A673 (cell line): ENCODE measurements around the gene PEAR1. TPM values are rescaled to one million over a fixed set of nuclear protein-coding genes. Genes with fewer than 3 reads are reported as not detected.

ENCODE experiments used
- BruUV-seq: library from RNA; stranded (reverse); fragments of 400-500 nt; replicated peaks from 2 replicates; lab custom pipeline; 2021; lab: Mats Ljungman, UMichigan
- CTCF ChIA-PET: fragments of 300-600 bp; sonication (Branson Sonifier 250); formaldehyde crosslinking; loops from one replicate; lab custom pipeline; 2022; ENCODE audit warnings: antibody characterized with exemption; lab: Charles Lee
- POLR2A ChIA-PET: fragments of 300-600 bp; sonication (Branson Sonifier 250); formaldehyde crosslinking; loops from one replicate; lab custom pipeline; 2022; ENCODE audit warnings: antibody characterized with exemption; ENCODE audit not compliant: low non-redundant PET; lab: Charles Lee
- DNase-seq: peaks from one replicate; pipeline ENCODE4 v3.0.0-alpha.2; 2015; ENCODE audit warnings: low spot score
- H3K27ac ChIP-seq: fragments of 200-600 bp; sonication (generic); 2 replicates; pipeline ENCODE4 v1.5.1; 2016; ENCODE audit warnings: mixed run types, low read depth, mild to moderate bottlenecking, mixed read lengths, antibody characterized with exemption, low read length; ENCODE audit not compliant: poor library complexity, severe bottlenecking
- H3K27me3 ChIP-seq: fragments of 200-600 bp; sonication (generic); replicated peaks from 2 replicates; pipeline ENCODE4 v1.6.1; 2017; ENCODE audit warnings: mixed run types, low read depth, mild to moderate bottlenecking, mixed read lengths, antibody characterized with exemption, low read length; ENCODE audit not compliant: insufficient read depth, poor library complexity
- H3K36me3 ChIP-seq: fragments of 200-600 bp; sonication (generic); 2 replicates; pipeline ENCODE4 v1.6.1; 2016; ENCODE audit warnings: mixed run types, mild to moderate bottlenecking, mixed read lengths, antibody characterized with exemption, low read length; ENCODE audit not compliant: insufficient read depth, poor library complexity, severe bottlenecking
- H3K4me1 ChIP-seq: fragments of 200-600 bp; sonication (generic); 2 replicates; pipeline ENCODE4 v1.6.1; 2017; ENCODE audit warnings: mixed run types, mild to moderate bottlenecking, mixed read lengths, antibody characterized with exemption, low read length; ENCODE audit not compliant: insufficient read depth, poor library complexity, severe bottlenecking
- H3K4me3 ChIP-seq: fragments of 200-600 bp; sonication (generic); 2 replicates; pipeline ENCODE4 v1.5.1; 2016; ENCODE audit warnings: low read depth, mixed run types, mild to moderate bottlenecking, mixed read lengths, low read length; ENCODE audit not compliant: poor library complexity, severe bottlenecking
- H3K9me3 ChIP-seq: fragments of 200-600 bp; sonication (generic); 2 replicates; pipeline ENCODE4 v1.6.1; 2016; ENCODE audit warnings: mixed run types, low read depth, mild to moderate bottlenecking, mixed read lengths, antibody characterized with exemption, low read length; ENCODE audit not compliant: poor library complexity, severe bottlenecking
- EZH2 ChIP-seq: fragments of 200-600 bp; sonication (generic); IDR thresholded peaks from 2 replicates; pipeline ENCODE4 v1.6.1; 2017; ENCODE audit warnings: borderline replicate concordance, low read depth, mild to moderate bottlenecking, mixed read lengths, antibody characterized with exemption, low read length; ENCODE audit not compliant: poor library complexity, severe bottlenecking
- intact Hi-C: fragments of 100-400 bp; cut with micrococcal nuclease; formaldehyde crosslinking; loops from one replicate; pipeline ENCODE4 v1.10.0; 2022; ENCODE audit not compliant: unreplicated experiment
- total RNA-seq: library from RNA; stranded (reverse); gene quantifications from 2 replicates; pipeline ENCODE4 v1.2.3, GENCODE V29; 2021
- TF ChIP-seq, protein P1 (sequence below): fragments of 300-800, 200-600 bp; sonication (generic); conservative IDR thresholded peaks from 2 replicates; pipeline ENCODE4 v1.5.1; 2017; ENCODE audit warnings: low read depth, mild to moderate bottlenecking, antibody characterized with exemption, low read length, moderate library complexity, mixed read lengths

The PEAR1 gene
- total RNA-seq, 1 experiment from 2014 or later: 0.52 TPM

DNA sequence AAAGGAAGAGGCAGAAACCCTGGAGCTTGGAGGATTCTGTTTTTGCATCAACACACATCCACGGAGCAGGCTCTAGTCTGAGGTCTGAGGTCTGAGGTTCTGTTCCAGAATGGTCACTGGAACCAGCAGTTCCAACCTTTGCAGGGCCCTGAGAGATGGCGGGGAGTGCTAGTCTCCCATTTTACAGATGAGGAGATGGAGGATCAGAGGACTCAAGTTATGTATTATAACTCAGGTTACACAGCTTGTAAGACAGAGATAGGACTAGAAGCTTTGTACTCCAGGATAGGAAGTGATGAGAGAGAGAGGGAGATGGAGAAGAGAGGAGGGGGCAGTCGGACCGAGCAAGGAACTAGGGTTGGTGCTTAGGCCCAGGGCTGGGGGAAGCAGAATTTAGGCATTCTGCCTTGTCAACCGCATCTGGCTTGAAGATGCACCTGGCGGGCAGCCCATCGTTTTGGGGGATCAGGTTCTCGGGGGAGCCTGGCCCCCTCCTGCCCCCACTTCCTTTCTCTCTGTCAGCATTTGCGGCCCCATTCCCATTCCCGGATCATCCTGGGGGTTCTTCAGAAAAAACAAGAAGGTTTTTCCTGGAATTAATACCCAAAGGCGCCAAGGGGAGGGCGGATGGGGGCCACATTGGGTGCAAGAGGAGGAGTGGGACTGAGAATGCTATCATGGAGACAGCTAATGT is 5.6 kb downstream of the PEAR1 start:
- H3K4me1 ChIP-seq: no peaks in the 10 kb centered on the region
- no TSS peak for BruUV-seq
- H3K27ac ChIP-seq: no peak overlapping the region
- no peak overlapping the region for H3K4me3 ChIP-seq
- no peak for DNase-seq
- POLR2A ChIA-PET: no interaction called here
- H3K9me3 ChIP-seq: no peaks in the 10 kb centered on the region
- TF ChIP-seq EZH2: no peak
- TF ChIP-seq, protein P1, sequence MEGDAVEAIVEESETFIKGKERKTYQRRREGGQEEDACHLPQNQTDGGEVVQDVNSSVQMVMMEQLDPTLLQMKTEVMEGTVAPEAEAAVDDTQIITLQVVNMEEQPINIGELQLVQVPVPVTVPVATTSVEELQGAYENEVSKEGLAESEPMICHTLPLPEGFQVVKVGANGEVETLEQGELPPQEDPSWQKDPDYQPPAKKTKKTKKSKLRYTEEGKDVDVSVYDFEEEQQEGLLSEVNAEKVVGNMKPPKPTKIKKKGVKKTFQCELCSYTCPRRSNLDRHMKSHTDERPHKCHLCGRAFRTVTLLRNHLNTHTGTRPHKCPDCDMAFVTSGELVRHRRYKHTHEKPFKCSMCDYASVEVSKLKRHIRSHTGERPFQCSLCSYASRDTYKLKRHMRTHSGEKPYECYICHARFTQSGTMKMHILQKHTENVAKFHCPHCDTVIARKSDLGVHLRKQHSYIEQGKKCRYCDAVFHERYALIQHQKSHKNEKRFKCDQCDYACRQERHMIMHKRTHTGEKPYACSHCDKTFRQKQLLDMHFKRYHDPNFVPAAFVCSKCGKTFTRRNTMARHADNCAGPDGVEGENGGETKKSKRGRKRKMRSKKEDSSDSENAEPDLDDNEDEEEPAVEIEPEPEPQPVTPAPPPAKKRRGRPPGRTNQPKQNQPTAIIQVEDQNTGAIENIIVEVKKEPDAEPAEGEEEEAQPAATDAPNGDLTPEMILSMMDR: no peak
- no peaks in the 10 kb centered on the region for H3K27me3 ChIP-seq
- CTCF ChIA-PET: interaction anchor here (0.9 kb wide), 1 partner anchor 209 kb away, joined by 3 read pairs; no protein-coding TSS in a partner anchor
- no peaks in the 10 kb centered on the region for H3K36me3 ChIP-seq
- intact Hi-C loops: loop anchor here (10.0 kb wide), 1 partner anchor 256 kb away; no protein-coding TSS in a partner anchor

DNA sequence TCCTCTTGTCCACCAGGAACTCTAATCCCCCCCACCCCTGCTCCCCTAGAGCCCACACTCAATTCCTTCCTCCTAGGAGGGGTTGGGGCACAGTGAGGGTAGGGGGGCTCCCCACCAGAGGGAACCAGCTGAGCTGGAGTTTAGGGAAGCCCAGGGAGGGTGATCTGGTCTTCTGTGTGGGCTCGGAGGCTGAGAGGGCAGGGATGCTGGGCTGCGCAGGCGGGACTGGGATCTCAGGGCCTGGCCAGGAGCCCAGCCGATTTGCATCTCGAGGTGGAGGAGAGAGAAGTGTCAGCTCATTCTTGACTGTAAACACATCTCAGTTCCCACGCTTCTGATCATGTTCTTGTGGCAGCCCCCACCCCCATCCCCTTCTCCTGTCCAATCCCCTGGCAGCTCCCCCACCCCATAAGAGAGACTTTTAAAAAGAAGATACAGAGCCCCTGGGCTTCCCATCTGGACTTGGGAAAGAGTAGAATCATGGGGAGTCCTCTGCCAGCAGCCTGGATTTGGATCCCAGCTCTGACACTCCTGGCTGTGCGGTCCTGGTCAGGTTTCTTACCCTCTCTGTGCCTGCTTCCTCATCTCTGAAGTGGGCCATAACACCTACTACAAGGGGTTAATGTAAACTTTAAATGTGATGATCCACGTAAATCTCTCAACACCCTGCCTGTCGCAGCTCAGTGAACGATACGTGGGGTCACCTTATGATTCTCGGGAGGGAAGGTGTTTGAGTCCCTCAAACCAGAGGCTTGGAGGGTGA is 6.6 kb downstream of the PEAR1 start:
- no peaks in the 10 kb centered on the region for H3K36me3 ChIP-seq
- no peak overlapping the region for H3K4me3 ChIP-seq
- H3K9me3 ChIP-seq: no peaks in the 10 kb centered on the region
- intact Hi-C loops: loop anchor here (10.0 kb wide), 1 partner anchor 255 kb away; no protein-coding TSS in a partner anchor
- no peak for DNase-seq
- CTCF ChIA-PET: interaction anchor here (0.9 kb wide), 1 partner anchor 210 kb away, joined by 3 read pairs; no protein-coding TSS in a partner anchor
- H3K4me1 ChIP-seq: no peaks in the 10 kb centered on the region
- TF ChIP-seq, protein P1: no peak
- no peak for TF ChIP-seq EZH2
- no TSS peak for BruUV-seq
- no peak overlapping the region for H3K27ac ChIP-seq
- H3K27me3 ChIP-seq: no peaks in the 10 kb centered on the region
- POLR2A ChIA-PET: no interaction called here

DNA sequence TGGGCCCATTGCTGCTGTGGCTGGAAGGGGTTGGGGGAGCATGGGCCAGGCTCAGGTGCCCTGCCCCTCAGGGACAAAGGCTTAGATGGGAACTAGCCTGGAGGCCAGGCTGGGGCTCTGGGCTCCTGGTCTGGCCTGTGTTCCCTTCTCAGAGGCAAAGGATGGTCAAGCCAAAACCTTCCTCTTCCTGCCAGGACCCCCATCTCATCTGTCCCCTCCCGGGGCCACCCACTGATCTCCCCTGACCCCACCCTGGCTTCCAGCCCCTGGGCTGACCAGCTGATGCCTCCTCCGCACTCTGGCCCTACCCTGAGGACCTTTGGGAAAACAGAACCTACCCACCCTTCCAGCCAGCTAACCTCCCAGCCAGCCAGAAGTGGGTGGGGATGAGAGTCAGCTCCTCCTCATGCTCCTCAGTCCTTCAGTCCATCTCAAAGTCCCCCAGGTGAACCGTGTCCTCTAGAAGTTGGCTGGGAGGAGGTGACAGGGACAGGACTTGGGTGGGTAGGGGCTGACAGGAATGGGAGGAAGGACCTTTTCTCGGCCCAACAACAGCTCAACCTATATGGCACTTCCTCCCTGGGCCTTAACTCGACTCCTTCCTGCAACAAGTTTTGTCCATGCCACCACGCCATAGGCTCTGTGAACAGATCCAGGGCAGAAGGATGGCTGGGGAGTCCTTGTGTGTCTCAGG is 7.5 kb downstream of the PEAR1 start:
- H3K4me1 ChIP-seq: no peaks in the 10 kb centered on the region
- POLR2A ChIA-PET: no interaction called here
- no peak for DNase-seq

More for the DNA sequence above, 7.5 kb downstream of the PEAR1 start:
- no TSS peak for BruUV-seq
- no peak overlapping the region for H3K4me3 ChIP-seq
- H3K36me3 ChIP-seq: no peaks in the 10 kb centered on the region
- intact Hi-C loops: no loop called here
- H3K27me3 ChIP-seq: no peaks in the 10 kb centered on the region
- H3K27ac ChIP-seq: no peak overlapping the region
- H3K9me3 ChIP-seq: no peaks in the 10 kb centered on the region
- TF ChIP-seq, protein P1: no peak
- no peak for TF ChIP-seq EZH2
- CTCF ChIA-PET: no interaction called here
